Activated CD4-positive, alpha-beta T cell treated with anti-CD3 and anti-CD28 coated beads for 4 hours (primary cell): ENCODE measurements around the gene JAK1.
"Not testable (repeated sequence)": the region's sequence is repeated elsewhere in the genome, so short reads cannot be mapped to it uniquely, and the experiment has no call there.

ENCODE experiments used
- DNase-seq, 2 donors: peaks; one replicate each; pipeline ENCODE4 v3.0.0-alpha.2; 2020

The JAK1 gene

DNA sequence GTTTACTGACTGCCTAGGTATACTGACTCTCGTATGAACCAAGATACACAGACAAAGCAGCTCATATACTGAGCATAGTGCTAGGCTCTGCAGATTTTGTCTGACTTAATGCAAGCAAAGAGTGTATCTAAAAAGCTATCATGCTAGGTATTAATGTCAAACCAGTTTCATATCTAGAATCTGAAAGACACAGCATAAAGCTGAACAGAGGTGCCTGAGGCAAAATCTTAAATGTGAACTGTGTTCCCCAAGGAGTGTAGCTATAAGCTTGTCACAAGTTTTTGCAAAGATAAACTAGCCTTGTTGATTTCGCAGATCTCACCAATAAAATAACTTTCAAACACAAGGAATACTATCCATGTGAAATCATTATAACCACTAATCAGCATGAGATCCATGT lies 18.1 kb downstream of the JAK1 start:
- no peak for DNase-seq

DNA sequence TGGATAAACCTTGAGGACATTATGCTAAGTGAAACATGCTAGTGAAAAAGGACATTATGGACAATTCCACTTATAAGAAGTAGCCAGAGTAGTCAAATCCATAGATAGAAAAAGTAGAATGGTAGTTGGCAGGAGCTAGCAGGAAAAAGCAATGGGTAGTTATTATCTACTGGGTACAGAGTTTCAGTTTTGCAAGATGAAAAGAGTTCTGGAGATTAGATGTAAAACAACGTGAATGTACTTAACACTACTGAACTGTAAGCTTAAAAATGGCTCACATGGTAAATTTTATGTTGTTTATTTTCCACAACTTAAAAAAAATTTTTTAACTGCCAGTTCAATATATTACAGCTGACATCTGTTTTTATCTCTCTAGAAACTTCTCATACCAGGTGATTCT lies 19.4 kb downstream of the JAK1 start:
- no peak for DNase-seq

DNA sequence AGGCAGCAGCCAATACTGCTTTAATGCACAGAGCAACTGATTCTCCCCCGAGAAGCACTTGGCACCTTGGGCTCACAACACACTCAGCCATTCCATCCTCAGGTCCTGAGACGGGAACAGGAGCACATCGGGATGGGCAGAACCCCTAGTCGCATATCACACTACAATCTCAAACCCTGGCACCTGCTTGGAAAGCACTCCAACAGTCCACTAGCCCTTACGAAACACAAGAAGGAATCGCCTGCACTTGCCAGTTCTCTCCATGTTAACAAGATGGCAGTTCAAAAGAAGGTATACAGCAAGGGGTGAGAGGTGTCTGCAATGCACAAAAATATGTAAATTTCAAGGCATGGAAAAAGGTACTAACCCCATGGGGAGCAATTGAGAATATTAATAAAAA lies 21.4 kb downstream of the JAK1 start:
- no peak for DNase-seq

DNA sequence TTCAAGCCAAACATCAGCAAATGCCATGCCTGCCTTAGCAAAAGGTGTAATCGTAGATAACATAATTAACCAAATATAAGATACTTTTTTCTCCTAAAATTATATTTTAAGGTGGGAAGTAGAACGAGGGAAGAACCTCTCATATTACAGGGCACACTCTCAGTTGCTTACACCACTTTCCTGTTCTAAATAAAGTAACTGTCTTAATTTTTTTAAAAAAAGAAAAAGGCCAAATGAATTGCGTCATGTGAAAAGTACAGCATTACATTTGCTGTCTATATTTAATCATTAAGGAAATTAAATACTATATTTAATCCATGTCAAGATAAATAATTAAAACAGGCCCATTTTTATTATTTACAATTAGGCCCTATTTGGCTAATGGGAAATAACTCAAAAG lies 23.7 kb downstream of the JAK1 start:
- DNase-seq, result no peak

DNA sequence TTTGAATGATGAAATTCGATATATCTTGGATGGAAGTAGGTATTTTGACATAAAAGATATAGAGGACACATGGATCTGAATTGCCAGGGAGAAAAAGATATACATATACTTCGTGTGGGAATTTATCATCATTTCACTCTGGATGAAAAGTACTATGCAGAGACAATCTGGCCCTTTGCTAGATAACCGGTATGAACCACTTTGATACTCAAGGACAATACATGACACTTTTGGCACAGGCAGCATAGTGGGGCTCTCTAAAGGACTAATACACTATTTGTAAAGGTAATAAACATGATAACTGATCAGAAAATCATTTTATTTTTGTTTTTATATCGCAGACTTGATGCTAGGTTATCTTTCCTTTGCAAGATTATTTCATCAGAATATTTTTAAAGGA lies 24.2 kb downstream of the JAK1 start:
- DNase-seq, result no peak

DNA sequence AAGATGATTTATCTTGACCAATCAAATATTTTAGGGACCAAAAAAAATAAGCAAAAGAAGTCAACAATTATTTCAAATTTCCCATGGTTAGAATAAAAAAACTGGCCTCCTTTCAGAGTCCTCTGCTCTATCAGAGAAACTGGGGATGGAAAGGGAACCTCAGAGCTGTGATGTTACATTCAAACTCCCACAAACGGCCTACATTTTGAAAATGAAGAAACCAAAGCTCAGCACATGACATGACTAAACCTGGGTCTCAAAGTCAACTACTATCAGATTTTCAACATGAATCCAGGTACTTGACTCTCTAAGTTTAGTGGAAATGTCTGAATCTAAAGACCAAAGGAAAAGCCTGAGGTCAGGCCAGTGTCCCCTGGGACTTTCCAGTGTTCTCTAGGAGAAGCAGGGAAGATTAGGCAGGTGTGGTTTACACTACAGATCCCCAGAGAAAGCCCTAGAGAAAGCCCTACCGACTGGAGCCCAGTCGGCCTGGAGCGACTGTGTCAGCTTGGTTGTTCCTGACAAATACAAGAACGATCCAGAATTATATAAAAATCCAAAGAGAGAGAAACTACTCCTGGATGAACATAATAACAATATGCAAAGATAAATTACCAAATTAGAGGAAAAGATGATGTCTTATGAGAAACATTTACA lies 24.8 kb downstream of the JAK1 start:
- no peak for DNase-seq

DNA sequence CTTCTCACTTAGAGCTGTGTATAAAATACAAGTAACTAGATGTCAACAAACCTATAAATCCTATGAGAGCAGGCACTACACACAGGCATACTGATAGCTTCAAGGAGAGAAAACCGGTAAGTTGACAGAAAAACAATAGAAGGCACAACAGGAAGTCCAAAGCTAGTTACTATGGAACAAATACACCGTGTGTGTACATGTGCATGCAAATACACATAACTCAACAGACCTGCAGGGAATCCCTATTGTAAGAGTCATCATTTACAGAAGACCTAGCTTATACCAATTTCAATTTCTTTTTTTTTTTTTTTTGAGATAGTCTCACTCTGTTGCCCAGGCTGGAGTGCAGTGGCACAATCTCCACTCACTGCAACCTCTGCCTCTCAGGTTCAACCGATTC lies 26.3 kb downstream of the JAK1 start:
- DNase-seq, result no peak

DNA sequence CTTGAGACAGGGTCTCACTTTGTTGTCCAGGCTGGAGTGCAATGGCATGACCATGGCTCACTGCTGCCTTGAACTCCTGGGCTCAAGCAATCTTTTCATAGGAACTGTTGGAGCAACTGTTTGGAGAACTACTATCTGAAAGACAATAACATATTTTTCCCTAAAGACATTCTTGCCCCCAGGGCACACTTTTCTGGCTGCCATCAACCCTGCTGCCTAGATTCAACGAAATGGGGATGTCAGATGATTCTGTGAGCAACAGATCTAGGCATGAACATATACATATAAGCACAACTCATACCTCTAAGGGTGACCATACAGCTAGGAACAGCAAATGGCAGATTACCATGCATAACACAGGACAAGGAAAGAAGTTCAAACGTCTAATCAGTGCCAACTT lies 27.4 kb downstream of the JAK1 start:
- no peak for DNase-seq

DNA sequence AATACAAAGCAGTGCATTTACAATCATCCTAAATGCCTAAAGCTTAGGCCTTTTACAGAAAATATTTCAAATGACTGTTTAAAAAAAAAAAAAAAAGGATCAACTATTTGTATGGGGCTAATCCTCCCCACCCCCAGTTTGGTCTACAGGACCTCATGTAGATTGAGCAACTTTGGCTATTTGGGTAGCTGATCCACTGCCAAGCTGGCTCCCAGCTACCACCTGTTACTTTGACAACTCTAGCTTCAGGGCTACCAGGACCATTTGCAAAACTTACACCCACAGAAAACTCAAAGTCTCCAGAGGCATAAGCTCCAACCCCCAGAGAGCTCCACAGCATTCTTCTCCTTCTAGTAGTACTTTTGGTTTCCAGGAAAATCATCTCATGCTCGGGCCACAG lies 29.4 kb downstream of the JAK1 start:
- DNase-seq, result no peak

DNA sequence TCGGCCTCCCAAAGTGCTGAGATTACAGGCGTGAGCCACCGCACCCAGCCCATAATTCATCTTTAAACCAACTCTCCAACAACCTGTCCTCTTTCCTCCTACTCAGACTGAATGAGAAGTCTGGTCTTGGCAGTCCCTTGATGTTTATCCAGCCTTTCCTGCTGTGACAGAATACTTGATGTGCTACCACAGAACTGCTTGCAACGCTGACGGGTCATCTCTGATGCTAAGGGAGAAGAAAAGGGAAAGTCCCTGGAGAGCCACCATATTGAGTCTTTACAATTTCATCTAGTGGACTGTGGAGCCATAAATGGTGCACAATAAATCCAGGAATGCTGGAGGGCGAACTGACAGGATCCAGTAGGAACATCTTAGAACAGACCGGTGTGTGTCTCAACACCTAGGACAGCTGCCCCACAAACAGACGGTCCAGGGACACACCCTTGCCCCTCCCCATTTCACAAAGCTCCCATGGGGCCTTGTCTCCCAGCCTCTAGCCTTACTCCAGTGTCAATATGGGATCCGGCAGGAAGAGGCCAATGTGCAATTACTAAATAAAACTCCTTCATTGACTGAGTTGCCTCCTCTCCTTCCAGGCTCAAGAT lies 30.7 kb downstream of the JAK1 start:
- DNase-seq, result no peak

DNA sequence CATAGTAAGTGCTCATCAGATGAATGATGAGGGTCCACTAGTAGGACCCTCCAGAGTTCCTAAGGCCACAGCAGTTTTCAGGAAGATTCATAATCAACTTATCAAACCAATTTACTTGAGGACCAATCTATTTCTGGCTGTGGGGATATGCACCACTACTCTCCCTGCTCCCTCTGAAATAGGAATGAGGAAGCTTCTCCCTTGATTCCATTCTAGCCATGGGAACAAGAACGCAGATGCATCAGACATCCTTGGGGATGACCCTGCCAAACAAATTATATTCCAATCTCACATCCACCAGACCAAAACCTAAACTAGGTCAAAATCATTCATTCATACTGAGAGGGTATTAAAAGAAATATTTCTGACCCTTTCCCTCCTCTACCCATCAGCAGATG lies 31.5 kb downstream of the JAK1 start:
- DNase-seq, result no peak

DNA sequence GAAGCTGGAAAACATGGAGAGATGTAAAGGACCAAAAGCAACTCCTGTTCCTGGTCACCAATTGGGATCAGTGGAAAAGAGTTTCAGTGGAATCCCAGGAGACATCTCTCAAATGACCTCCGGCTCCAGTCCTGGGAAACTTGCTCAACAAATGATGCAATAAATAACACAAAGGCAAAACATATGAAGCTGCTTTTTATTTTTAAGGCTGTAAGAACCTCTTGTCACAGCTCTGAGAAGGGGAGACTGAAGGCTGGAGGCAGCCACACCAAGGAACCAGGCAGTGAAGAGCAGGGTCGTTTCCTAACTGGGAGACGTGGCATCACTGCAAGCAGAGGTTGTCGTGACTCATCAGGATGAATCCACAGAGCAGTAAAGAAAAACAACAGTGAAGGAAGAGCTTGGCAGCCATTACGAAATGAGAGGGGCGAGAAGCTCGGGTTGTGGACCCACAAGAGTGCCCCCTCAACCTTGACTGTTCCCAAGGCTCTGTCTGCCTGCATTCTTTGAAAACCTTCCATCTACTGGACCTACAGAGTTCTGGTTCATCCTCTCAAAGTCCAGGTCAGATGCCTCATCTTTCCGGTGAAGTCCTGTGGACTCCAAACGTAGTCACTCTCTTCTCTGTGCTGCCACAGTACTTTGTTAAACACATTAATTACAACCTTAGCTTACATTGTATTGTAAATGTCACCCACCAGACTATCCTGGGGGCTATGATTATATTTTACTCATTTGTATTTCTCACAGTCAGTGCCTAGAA lies 32.1 kb downstream of the JAK1 start:
- no peak for DNase-seq

DNA sequence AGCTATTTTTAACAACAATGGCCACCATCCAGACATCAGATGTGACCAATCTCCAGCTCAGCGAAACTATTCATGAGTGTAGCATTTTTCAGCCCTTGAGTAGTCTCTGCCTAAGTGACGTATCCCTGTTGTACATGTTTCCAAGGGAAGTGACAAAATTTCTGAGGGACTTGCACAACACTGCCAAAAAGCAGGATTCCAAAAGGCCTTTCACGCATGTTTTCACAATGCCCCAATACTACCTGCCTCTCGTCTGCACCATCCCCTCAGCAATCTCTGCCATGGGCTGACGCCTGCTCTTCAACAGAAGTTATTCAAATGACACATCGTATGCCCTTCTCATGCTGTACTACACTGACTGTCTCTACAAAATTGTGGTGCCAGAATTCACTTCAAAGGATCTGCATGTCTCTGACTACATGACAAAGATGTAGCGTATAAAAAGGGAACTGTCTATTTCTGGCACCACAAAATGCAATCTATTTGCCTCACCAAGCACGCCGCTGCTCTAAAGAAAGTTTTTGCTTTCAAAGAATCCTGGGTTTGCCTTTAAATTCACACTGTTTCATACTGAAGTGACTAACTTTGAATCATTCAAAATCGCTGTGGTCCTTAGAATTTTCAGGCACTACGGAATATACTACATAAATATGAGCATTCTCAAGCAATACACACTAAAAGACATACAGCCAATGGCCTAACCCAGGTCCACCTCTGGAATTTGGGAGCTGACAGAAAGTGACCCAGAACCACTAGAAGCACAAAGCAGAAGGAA lies 32.9 kb downstream of the JAK1 start:
- DNase-seq, result no peak

DNA sequence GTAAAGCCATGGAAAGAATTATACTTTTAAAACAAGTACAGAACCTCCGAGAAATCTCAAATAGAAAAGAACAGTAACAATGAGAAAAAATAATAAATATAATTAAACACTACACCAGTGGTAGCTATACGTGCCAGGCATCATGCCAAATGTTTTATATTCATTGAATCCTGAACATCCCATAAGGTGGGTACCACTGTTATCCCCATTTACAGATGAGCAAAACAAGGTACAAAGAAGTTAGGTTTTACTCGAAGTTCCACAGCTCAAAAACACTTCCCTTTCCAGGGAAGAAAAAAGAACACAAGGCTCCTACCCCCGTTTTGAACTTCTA lies 33.4 kb downstream of the JAK1 start:
- DNase-seq, result no peak

DNA sequence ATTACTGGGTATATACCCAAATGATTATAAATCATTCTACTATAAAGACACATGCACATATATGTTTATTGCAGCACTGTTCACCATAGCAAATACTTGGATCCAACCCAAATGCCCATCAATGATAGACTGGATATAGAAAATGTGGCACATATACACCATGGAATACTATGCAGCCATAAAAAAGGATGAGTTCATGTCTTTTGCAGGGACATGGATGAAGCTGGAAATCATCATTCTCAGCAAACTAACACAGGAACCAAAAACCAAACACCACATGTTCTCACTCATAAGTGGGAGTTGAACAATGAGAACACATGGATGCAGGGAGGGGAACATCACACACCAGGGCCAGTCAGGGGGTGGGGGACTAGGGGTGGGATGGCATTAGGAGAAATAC lies 35.7 kb downstream of the JAK1 start:
- DNase-seq, result not testable (repeated sequence)

DNA sequence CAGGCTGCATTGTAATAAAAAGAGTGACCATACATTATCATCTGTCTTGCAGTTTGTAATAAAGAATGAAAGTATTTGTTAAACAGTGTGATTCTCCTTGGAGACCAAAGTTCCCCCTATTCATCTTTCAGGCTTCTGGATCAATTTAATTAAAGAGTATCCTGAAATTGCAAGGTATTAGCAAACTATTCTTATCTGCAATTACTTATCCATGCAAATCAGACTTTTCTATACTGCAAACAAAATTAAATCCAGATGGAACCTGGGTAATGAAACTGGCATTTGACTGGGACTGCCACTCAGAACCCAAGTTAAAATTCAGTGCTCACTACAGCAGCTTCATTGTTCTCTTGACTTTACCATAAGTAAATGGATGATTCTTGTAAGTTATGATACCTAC lies 37.1 kb downstream of the JAK1 start:
- DNase-seq, result no peak

DNA sequence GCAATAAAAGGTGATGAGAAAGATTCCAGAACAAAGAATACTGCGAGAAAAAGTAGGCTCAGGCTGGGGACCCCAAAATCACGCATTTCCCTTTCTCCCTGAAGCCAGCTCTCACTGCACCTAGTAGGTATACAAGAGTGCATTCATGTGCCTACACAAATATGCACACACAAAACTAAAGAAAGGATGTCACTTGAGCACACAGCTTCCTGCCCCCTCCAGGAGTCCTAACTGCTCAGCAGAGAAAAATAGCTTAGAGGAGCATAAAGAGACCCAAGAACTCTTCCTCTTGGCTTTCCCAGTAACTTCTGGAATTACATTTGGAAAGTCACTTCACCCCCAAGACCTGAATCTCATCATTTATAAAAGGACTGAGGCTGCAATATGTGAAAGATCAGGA lies 38.0 kb downstream of the JAK1 start:
- no peak for DNase-seq

DNA sequence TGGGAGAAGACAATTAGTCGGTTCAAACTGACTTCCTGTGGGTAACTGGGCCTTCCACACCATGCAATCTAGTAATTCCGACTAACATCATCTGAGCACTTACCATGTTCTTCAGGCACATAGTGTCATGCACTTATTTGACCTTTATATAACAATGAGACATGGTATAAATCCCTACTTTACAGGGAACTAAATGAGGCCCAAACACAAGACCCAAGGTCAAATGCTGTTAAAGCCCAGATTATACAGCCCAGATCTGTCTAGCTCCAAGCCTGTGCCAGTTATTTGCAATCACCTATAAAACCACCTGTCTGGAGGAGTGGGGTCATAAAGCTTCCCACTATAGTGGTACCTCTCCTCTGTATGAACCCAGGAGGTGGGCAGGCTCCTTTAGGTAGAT lies 40.8 kb downstream of the JAK1 start:
- no peak for DNase-seq

DNA sequence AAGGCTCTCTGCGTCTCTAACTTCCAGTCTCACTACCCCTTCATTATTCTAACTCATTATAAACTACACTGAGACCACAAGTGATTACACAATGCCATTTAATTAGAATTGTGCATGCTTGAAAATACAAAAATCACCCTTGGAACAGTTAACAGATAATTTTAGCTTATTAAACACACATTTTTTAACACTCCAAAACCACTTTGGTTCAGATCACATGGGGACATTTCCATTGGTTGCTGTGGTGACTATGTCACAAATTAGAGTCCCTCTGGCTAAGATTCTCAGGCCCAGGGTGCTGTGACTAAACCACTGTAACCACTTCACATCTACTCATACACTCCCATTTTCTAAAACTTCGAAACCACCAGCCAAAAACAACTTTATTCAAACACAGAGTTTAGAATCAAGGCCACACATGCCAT lies 43.0 kb downstream of the JAK1 start:
- DNase-seq, result peak in 1 of 2 donors; percentile 22

DNA sequence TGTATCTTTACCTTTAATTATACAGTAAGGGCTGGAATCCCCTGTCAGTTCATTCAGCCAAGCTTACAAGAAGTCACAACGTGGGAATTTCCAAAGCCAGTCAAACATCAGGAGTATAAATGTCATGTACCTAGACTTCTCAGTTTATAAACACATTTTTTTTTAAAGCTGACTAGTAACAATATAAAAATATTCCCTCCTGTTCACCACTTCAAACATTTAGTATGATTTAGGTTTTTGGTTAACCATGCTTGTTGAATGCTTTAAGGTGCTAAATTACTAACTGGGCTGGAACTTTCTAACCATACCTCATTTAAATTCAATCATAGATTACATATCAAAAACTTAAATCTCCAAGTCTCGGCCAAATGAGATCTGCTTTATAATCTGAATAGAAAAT lies 44.0 kb downstream of the JAK1 start:
- DNase-seq, result peak; percentile 22 to 46

DNA sequence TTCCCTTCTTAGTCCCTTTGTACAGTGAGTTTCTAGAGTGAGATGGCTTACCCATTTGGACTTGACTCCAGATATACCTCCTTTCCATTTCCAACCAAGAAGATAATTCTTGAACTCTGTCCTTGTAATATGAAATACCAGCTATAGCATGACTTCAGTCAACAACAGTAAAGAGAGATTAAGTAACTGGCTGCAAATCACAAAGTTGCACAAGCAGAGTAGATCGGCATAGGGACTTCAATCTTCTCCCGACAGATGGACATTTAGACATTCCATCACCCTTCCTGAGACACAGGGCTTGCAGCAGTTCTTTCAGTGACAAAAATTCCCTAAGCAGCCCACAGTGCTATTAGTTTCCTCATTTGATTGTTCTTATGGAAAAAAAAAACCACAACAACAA lies 44.6 kb downstream of the JAK1 start:
- no peak for DNase-seq

DNA sequence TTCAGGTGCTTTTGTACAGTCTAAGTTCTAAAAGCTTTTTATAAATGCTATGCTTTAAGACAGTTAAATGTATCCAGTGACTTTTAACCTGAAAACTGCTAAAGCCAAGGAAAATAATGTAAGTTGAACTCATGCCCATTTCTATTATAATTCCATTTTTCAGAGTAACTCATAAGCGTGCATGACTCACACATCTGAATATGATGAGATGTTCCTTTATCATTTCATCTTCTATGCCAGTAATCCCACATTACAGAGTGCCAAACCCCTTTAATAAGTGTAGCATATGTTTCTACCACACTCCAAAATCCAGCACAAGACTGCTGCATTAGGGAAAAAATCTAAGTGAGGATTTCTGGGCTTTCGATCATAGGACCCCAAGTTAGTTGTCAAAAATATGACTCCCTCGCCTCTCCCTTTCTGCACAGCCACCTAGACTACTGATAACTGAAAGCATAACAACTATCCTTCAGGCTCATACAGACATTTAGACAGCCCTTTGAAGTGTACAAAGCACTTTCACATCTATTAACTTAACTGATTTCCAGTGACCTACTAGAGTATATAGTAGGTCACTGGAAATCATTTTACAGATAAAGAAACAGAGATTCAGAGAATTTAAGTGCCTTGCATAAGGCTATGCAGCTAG lies 45.3 kb downstream of the JAK1 start:
- DNase-seq, result no peak

DNA sequence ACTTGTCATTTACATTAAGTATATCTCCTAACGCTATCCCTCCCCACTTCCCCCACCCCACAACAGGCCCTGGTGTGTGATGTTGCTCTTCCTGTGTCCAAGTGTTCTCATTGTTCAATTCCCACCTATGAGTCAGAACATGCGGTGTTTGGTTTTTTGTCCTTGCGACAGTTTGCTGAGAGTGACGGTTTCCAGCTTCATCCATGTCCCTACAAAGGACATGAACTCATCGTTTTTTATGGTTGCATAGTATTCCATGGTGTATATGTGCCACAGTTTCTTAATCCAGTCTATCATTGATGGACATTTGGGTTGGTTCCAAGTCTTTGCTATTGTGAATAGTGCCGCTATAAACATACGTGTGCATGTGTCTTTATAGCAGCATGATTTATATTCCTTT lies 47.2 kb downstream of the JAK1 start:
- not testable (repeated sequence) for DNase-seq
